ENCODE measurements around the gene ECI1. TPM values are rescaled to one million over a fixed set of nuclear protein-coding genes. Genes with fewer than 3 reads are reported as not detected.

ECI1 gene
- total RNA-seq, 1 experiment from 2014 or later, result 140 TPM

DNA sequence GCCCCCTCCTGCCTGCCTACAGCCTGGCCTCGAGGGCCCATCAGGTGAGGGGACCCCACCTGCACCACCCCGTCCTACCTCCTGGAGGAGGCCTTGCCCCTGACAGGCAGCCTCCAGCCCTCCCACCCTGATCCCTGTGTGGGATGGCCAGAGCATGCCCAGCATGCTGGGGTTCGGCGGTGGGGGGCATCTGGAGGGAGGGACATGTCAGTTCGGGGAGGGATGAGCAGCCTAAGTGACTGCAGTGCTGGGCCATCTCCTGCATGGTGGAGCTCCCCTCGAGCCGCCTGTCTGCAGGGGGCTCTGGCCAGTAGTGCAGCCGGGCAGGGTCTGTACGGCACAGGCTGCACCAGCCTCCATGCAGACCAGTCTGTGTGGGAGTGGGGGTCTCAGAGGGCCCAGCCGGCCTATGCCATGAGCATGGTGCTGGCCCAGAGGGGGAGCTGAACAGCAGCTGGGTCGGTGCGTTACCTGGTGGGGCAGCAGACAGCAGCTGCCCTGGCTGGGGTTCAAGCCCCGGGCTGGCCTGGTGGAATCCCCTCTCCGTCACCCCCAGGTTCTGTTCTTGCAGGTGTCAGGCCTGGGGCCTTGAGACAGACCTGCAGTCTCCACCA is 20.6 kb upstream of the ECI1 start (continued):
- no peak for TF ChIP-seq POLR2AphosphoS5 (IDR thresholded peaks at IDR 0.05; ENCODE audit: low read depth, low read length)
- no peak for TF ChIP-seq ZFX (IDR thresholded peaks at IDR 0.05)
- no peak for TF ChIP-seq RAD21 (IDR thresholded peaks at IDR 0.05; ENCODE audit: low read depth)

DNA sequence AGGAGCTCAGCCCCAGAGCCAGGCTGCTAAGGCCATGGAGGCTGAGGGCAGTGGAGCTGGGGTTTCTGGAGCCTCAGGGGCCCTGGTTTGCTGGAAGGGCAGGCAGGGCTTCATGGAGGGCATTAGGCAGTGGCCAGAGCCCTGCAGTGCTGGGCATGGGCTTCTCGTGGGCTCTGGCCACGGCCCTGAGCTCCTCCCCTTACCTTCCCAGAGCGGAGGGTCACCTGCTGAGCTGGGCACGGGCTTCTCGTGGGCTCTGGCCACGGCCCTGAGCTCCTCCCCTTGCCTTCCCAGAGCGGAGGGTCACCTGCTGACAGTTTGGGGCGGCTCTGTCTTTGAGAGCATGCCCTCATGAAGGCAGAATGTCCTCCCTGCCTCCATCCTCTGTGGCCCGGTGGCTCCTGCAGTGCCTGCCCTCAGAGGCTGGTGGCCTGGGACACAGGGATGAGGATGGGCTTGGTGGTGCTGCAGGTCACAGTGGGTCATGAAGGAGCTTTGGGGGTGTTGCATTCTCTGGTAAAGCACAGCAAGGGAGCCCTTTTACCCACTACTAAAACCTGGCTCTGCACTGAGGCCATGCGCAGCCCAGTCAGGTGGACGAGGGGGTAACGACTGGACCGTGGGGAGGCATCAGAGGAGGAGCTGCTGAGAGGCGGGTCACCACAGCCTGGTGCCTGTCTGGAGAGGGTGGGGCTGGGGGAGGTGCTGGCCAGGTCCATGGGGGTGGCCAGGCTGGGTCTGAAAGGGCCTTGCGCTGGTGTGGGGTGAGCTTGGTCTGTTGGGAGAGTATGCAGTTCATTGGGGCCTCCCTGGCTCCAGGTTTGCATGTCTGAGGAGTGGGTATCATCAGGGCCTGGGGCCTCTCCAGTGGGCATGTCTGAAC is 19.4 kb upstream of the ECI1 start:
- no peaks in the 10 kb centered on the region for H3K27me3 ChIP-seq (ENCODE audit: insufficient read depth, low read length)
- ATAC-seq (no peak), DNase-seq (ENCODE audit: low read depth, low spot score) (no peak)
- H3K4me1 ChIP-seq (ENCODE audit: control insufficient read depth in 1 of 2, insufficient read depth in 2 of 2, low read length in 2 of 2), result peaks cover 13 to 20% of the 10 kb centered on the region in 2 experiments; a peak in 3 of 4 replicates
- ChIA-PET POLR2A (no interaction called here), CTCF (interaction anchor here (1.9 kb wide), 1 partner anchor 230 kb away, joined by 5 read pairs; no protein-coding TSS in a partner anchor), RAD21 (ENCODE audit: low non-redundant PET in 1 of 2, low total read pairs in 2 of 2, uncharacterized antibody in 2 of 2, unreplicated experiment in 2 of 2) (no interaction called here)
- TF ChIP-seq, protein P1, sequence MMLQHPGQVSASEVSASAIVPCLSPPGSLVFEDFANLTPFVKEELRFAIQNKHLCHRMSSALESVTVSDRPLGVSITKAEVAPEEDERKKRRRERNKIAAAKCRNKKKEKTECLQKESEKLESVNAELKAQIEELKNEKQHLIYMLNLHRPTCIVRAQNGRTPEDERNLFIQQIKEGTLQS (IDR thresholded peaks at IDR 0.05), result no peak
- no peak for TF ChIP-seq YY1 (IDR thresholded peaks at IDR 0.05; ENCODE audit: extremely low read depth, insufficient replicate concordance, low read depth, low read length)
- H3K9me2 ChIP-seq (ENCODE audit: insufficient read depth), result no peaks in the 10 kb centered on the region
- H3K9ac ChIP-seq (ENCODE audit: low read length), result no peak overlapping the region
- H3K9me3 ChIP-seq (ENCODE audit: control insufficient read depth in 1 of 2, insufficient read depth in 1 of 2, low read depth in 1 of 2, low read length in 2 of 2), result no peaks in the 10 kb centered on the region
- BruUV-seq (replicated peaks), result no TSS peak
- H3K27ac ChIP-seq (ENCODE audit: low read depth, low read length), result no peak overlapping the region; the same call in 1 of the 2 replicates
- H2AFZ ChIP-seq (ENCODE audit: low read depth, low read length, poor library complexity, severe bottlenecking), result no peak overlapping the region
- intact Hi-C loops (cut with micrococcal nuclease), result no loop called here
- H3K4me2 ChIP-seq (ENCODE audit: low read length), result no peak overlapping the region
- peaks cover 7% of the 10 kb centered on the region; the same call in 1 of the 2 replicates for H4K20me1 ChIP-seq (ENCODE audit: insufficient read depth)
- H3K79me2 ChIP-seq (ENCODE audit: insufficient read depth, low read length), result peaks cover 27% of the 10 kb centered on the region
- H3K36me3 ChIP-seq (ENCODE audit: control insufficient read depth in 1 of 2, insufficient read depth in 2 of 2, low read length in 2 of 2), result peaks cover 0 to 3% of the 10 kb centered on the region in 2 experiments; a peak in 1 of 4 replicates
- H3K4me3 ChIP-seq (replicated peaks in 1 of 2; ENCODE audit: low read depth in 1 of 2, low read length in 2 of 2), result no peak overlapping the region

Data from HCT116 (cell line).